HCT116 (cell line): Measurements from ENCODE around the gene ZSCAN5A. TPM values are rescaled to one million over a fixed set of nuclear protein-coding genes. Genes with fewer than 3 reads are reported as not detected.
A peak's percentile ranks its signal among the peaks of the same experiment; 100 is the strongest.

Experiments used
- ATAC-seq: fragments of 200-7000 bp; cut with Tn5 transposase; 2 replicates; pipeline ENCODE4 v1.9.1; 2020; ENCODE audit warnings: mild to moderate bottlenecking, moderate library complexity
- BruUV-seq: library from RNA; stranded (reverse); fragments of 400-500 nt; replicated peaks from 2 replicates; lab custom pipeline; 2021; lab: Mats Ljungman, UMichigan
- CTCF ChIA-PET: fragments of 300-600 bp; sonication (Branson Sonifier 250); formaldehyde crosslinking; loops from one replicate; lab custom pipeline; 2021; ENCODE audit warnings: antibody characterized with exemption; lab: Charles Lee
- POLR2A ChIA-PET: fragments of 300-600, 350-600 bp; sonication (Branson Sonifier 250); formaldehyde crosslinking; loops from one replicate; lab custom pipeline; 2021; ENCODE audit warnings: antibody characterized with exemption; lab: Charles Lee
- RAD21 ChIA-PET, 2 experiments: fragments of 300-600 bp; sonication (Branson Sonifier 250); formaldehyde crosslinking; loops; one replicate each; lab custom pipeline; 2023; ENCODE audit warnings: low total read pairs in 2 of 2; ENCODE audit not compliant: uncharacterized antibody in 2 of 2, unreplicated experiment in 2 of 2, low non-redundant PET in 1 of 2; lab: Charles Lee
- DNase-seq: peaks from one replicate; pipeline ENCODE4 v3.0.0-alpha.2; 2010; ENCODE audit warnings: low read depth, low spot score
- H2AFZ ChIP-seq: fragments of 200-600 bp; shearing (Covaris generic), sonication (generic); 2 replicates; pipeline ENCODE4 v1.6.1; 2017; ENCODE audit warnings: low read depth, mixed run types, mixed read lengths, antibody characterized with exemption, low read length; ENCODE audit not compliant: poor library complexity, severe bottlenecking
- H3K27ac ChIP-seq: 2 replicates; pipeline ENCODE4 v1.5.1; 2012; ENCODE audit warnings: low read depth, low read length
- H3K27me3 ChIP-seq: fragments of 200-600 bp; sonication (generic); 2 replicates; pipeline ENCODE4 v1.6.1; 2016; ENCODE audit warnings: mixed run types, low read length, mixed read lengths; ENCODE audit not compliant: insufficient read depth
- H3K36me3 ChIP-seq, 2 experiments: fragments of 200-500 bp in 1 of 2; fragments of 200-600 bp in 1 of 2; sonication (Bioruptor generic) in 1 of 2; sonication (generic) in 1 of 2; 2 replicates each; pipeline versions ENCODE4 v1.5.1 to v1.6.1; 2014 to 2016; ENCODE audit warnings: low read length in 2 of 2, inconsistent platforms in 1 of 2, mixed read lengths in 1 of 2, mixed run types in 1 of 2; ENCODE audit not compliant: insufficient read depth in 2 of 2, control insufficient read depth in 1 of 2
- H3K4me1 ChIP-seq, 2 experiments: fragments of 200-600 bp in 1 of 2; sonication (generic) in 1 of 2; 2 replicates each; pipeline versions ENCODE4 v1.5.1 to v1.6.1; 2012 to 2017; ENCODE audit warnings: low read length in 2 of 2, inconsistent platforms in 1 of 2, mild to moderate bottlenecking in 1 of 2, mixed read lengths in 1 of 2, mixed run types in 1 of 2, moderate library complexity in 1 of 2; ENCODE audit not compliant: insufficient read depth in 2 of 2, control insufficient read depth in 1 of 2
- H3K4me2 ChIP-seq: fragments of 200-600 bp; sonication (generic); 2 replicates; pipeline ENCODE4 v1.6.1; 2017; ENCODE audit warnings: mixed run types, low read length, mixed read lengths
- H3K4me3 ChIP-seq, 2 experiments: fragments of 200-600 bp in 1 of 2; sonication (generic) in 1 of 2; replicated peaks in 1 of 2; 2 replicates each; pipeline ENCODE4 v1.5.1; 2011 to 2016; ENCODE audit warnings: low read length in 2 of 2, control low read depth in 1 of 2, low read depth in 1 of 2, mild to moderate bottlenecking in 1 of 2, mixed read lengths in 1 of 2, mixed run types in 1 of 2
- H3K79me2 ChIP-seq: fragments of 200-600 bp; sonication (generic); 2 replicates; pipeline ENCODE4 v1.6.1; 2017; ENCODE audit warnings: mild to moderate bottlenecking, mixed run types, low read length, moderate library complexity, mixed read lengths; ENCODE audit not compliant: insufficient read depth
- H3K9ac ChIP-seq: fragments of 200-600 bp; sonication (generic); 2 replicates; pipeline ENCODE4 v1.6.1; 2016; ENCODE audit warnings: low read length, mixed read lengths
- H3K9me2 ChIP-seq: fragments of 200-600 bp; sonication (generic), shearing (Covaris generic); 2 replicates; pipeline ENCODE4 v1.6.1; 2017; ENCODE audit warnings: mixed run types, mild to moderate bottlenecking, moderate library complexity; ENCODE audit not compliant: insufficient read depth
- H3K9me3 ChIP-seq, 2 experiments: fragments of 200-500 bp in 1 of 2; fragments of 200-600 bp in 1 of 2; sonication (Bioruptor generic) in 1 of 2; sonication (generic) in 1 of 2; 2 replicates each; pipeline ENCODE4 v1.6.1; 2014 to 2017; ENCODE audit warnings: low read length in 2 of 2, mixed read lengths in 2 of 2, inconsistent platforms in 1 of 2, low read depth in 1 of 2, mild to moderate bottlenecking in 1 of 2, mixed run types in 1 of 2, moderate library complexity in 1 of 2; ENCODE audit not compliant: control insufficient read depth in 1 of 2, insufficient read depth in 1 of 2
- H4K20me1 ChIP-seq: fragments of 200-600 bp; sonication (generic), shearing (Covaris generic); 2 replicates; pipeline ENCODE4 v1.6.1; 2017; ENCODE audit warnings: mixed run types, mild to moderate bottlenecking, moderate library complexity; ENCODE audit not compliant: insufficient read depth
- CBX3 ChIP-seq: IDR thresholded peaks from 2 replicates; pipeline ENCODE4 v1.6.1; 2012; ENCODE audit warnings: low read depth
- CEBPB ChIP-seq: IDR thresholded peaks from 2 replicates; pipeline ENCODE4 v1.6.1; 2012; ENCODE audit warnings: low read depth
- CTCF ChIP-seq, 3 experiments: fragments of 200-600 bp in 1 of 3; sonication (generic) in 1 of 3; IDR thresholded peaks in 2 of 3; conservative IDR thresholded peaks in 1 of 3; 2 replicates each; pipeline ENCODE4 v1.5.1; 2012 to 2017; ENCODE audit warnings: low read depth in 2 of 3, low read length in 2 of 3, antibody characterized with exemption in 1 of 3, borderline replicate concordance in 1 of 3, control low read depth in 1 of 3, mild to moderate bottlenecking in 1 of 3, mixed read lengths in 1 of 3, mixed run types in 1 of 3, moderate library complexity in 1 of 3; ENCODE audit not compliant: insufficient read depth in 1 of 3
- ELF1 ChIP-seq: IDR thresholded peaks from 2 replicates; pipeline ENCODE4 v1.6.1; 2012; ENCODE audit warnings: low read depth, borderline replicate concordance
- EZH2 ChIP-seq: fragments of 200-600 bp; sonication (generic); IDR thresholded peaks from 2 replicates; pipeline ENCODE4 v1.6.1; 2017; ENCODE audit warnings: antibody characterized with exemption, mixed run types
- EZH2phosphoT487 ChIP-seq: fragments of 200-600 bp; IDR thresholded peaks from 2 replicates; pipeline ENCODE4 v1.6.1; 2018; ENCODE audit warnings: antibody characterized with exemption, borderline replicate concordance
- FOSL1 ChIP-seq: IDR thresholded peaks from 2 replicates; pipeline ENCODE4 v1.6.1; 2012; ENCODE audit warnings: low read depth
- JUND ChIP-seq: IDR thresholded peaks from 2 replicates; pipeline ENCODE4 v1.6.1; 2012
- POLR2A ChIP-seq: IDR thresholded peaks from 2 replicates; pipeline ENCODE4 v1.7.0; 2011; ENCODE audit warnings: borderline replicate concordance; ENCODE audit not compliant: insufficient read depth, insufficient read length; ENCODE audit errors: extremely low read depth
- RAD21 ChIP-seq: IDR thresholded peaks from 2 replicates; pipeline ENCODE4 v1.6.1; 2012; ENCODE audit warnings: low read depth, mild to moderate bottlenecking
- SIN3A ChIP-seq: IDR thresholded peaks from 2 replicates; pipeline ENCODE4 v1.6.1; 2012; ENCODE audit warnings: low read depth
- SP1 ChIP-seq: IDR thresholded peaks from 2 replicates; pipeline ENCODE4 v1.6.1; 2012; ENCODE audit warnings: low read depth
- SRF ChIP-seq: IDR thresholded peaks from 2 replicates; pipeline ENCODE4 v1.6.1; 2012; ENCODE audit warnings: low read depth
- YY1 ChIP-seq: IDR thresholded peaks from 2 replicates; pipeline ENCODE4 v1.6.1; 2011; ENCODE audit warnings: low read length, low read depth, moderate library complexity, mild to moderate bottlenecking; ENCODE audit not compliant: insufficient replicate concordance; ENCODE audit errors: extremely low read depth
- ZBTB33 ChIP-seq: IDR thresholded peaks from 2 replicates; pipeline ENCODE4 v1.6.1; 2011; ENCODE audit warnings: mild to moderate bottlenecking, low read length, moderate library complexity; ENCODE audit not compliant: insufficient replicate concordance; ENCODE audit errors: extremely low read depth
- intact Hi-C: fragments of 100-400 bp; cut with micrococcal nuclease; formaldehyde crosslinking; loops from 2 replicates; pipeline ENCODE4 v1.10.0; 2022
- total RNA-seq: library from RNA; stranded (reverse); gene quantifications from one replicate; pipeline ENCODE4 v1.2.1, GENCODE V29; 2021; ENCODE audit not compliant: unreplicated experiment

ZSCAN5A gene
- total RNA-seq, 1 experiment from 2014 or later = 9.2 TPM

- POLR2A ChIA-PET = interaction anchor here (1.0 kb wide), 1 partner anchor 57 kb away, joined by 4 read pairs; no protein-coding TSS in a partner anchor
- H3K4me2 ChIP-seq = no peak overlapping the region
- no peaks in the 10 kb centered on the region for H3K27me3 ChIP-seq
- H3K4me1 ChIP-seq = peaks cover 0 to 9% of the 10 kb centered on the region in 2 experiments; a peak in 2 of 4 replicates
- H3K9ac ChIP-seq = no peak overlapping the region
- no peaks in the 10 kb centered on the region; the same call in 1 of the 2 replicates for H3K79me2 ChIP-seq
- no peaks in the 10 kb centered on the region for H3K9me3 ChIP-seq
- H3K9me2 ChIP-seq = no peaks in the 10 kb centered on the region
- intact Hi-C loops = loop anchor here (5.0 kb wide), 1 partner anchor 57 kb away; no protein-coding TSS in a partner anchor
- H4K20me1 ChIP-seq = no peaks in the 10 kb centered on the region
- DNase-seq (peak; percentile 56), ATAC-seq (peak; percentile 91)
- RAD21 ChIA-PET = interaction anchor here in 1 of 2 experiments (1.0 kb wide), 1 partner anchor 57 kb away, joined by 8 read pairs; no protein-coding TSS in a partner anchor
- peak; percentile 57; the same call in 1 of the 2 replicates for TF ChIP-seq RAD21
- no peak for TF ChIP-seq SRF
- TF ChIP-seq CTCF (IDR thresholded peaks at IDR 0.05 in 2 of 3, conservative IDR thresholded peaks at IDR 0.05 in 1 of 3; ENCODE audit: borderline replicate concordance in 1 of 3, insufficient read depth in 1 of 3, low read depth in 2 of 3, low read length in 2 of 3) = peak; percentile 99 to 100 (median 100)
- H3K4me3 ChIP-seq = no peak overlapping the region
- peaks cover 0 to 3% of the 10 kb centered on the region in 2 experiments; a peak in 3 of 4 replicates for H3K36me3 ChIP-seq
- H3K27ac ChIP-seq = no peak overlapping the region
- no TSS peak for BruUV-seq
- H2AFZ ChIP-seq = no peak overlapping the region
- CTCF ChIA-PET = interaction anchor here (0.6 to 2.7 kb wide), 24 partner anchors 9 to 243 kb away, joined by 3 to 55 read pairs (median 4); partner anchors contain the start of gene ZNF787
Observed at GRCh38 chr19:56309511-56310185, 5.0 kb downstream of the ZSCAN5A start.

- no peak overlapping the region for H3K4me2 ChIP-seq
- CTCF ChIA-PET = no interaction called here
- no peak for DNase-seq
- ATAC-seq = no peak
- no peaks in the 10 kb centered on the region; the same call in 1 of the 2 replicates for H3K79me2 ChIP-seq
- POLR2A ChIA-PET = no interaction called here
- H4K20me1 ChIP-seq = no peaks in the 10 kb centered on the region
- intact Hi-C loops = no loop called here
- no peak overlapping the region for H2AFZ ChIP-seq
- H3K4me1 ChIP-seq = peaks cover 0 to 5% of the 10 kb centered on the region in 2 experiments; a peak in 2 of 4 replicates
- H3K27me3 ChIP-seq = no peaks in the 10 kb centered on the region
- no peak overlapping the region for H3K4me3 ChIP-seq
- RAD21 ChIA-PET = interaction anchor here in 1 of 2 experiments (0.6 kb wide), 1 partner anchor 22 kb away, joined by 3 read pairs; no protein-coding TSS in a partner anchor
- peaks cover 0 to 3% of the 10 kb centered on the region in 2 experiments; a peak in 3 of 4 replicates for H3K36me3 ChIP-seq
- no peak overlapping the region for H3K27ac ChIP-seq
- no peaks in the 10 kb centered on the region for H3K9me2 ChIP-seq
- H3K9ac ChIP-seq = no peak overlapping the region
- no TSS peak for BruUV-seq
- no peaks in the 10 kb centered on the region for H3K9me3 ChIP-seq
- TF ChIP-seq CEBPB (no peak), RAD21 (no peak), CBX3 (no peak), EZH2phosphoT487 (no peak), EZH2 (no peak), SP1 (no peak), SRF (no peak), POLR2A (no peak), JUND (no peak), SIN3A (no peak), ELF1 (no peak), ZBTB33 (no peak), FOSL1 (no peak), YY1 (no peak)
Observed at GRCh38 chr19:56308792-56309191, 5.8 kb downstream of the ZSCAN5A start.
